ENCODE data around the gene MORN5.
"Not testable (repeated sequence)": the region's sequence is repeated elsewhere in the genome, so short reads cannot be mapped to it uniquely, and the experiment has no call there.

DNA sequence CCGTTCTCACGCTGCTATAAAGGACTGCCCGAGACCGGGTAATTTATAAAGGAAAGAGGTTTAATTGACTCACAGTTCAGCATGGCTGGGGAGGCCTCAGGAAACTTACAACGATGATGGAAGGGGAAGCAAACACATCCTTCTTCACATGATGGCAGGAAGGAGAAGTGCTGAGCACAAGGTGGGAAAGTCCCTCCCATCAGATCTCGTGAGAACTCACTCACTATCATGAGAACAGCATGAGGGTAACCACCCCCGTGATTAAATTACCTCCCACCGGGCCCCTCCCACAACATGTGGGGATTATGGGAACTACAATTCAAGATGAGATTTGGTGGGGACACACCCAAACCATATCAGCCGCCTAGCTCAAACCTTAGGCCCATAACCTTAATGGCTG is 42.5 kb upstream of the MORN5 start:
- TF ChIP-seq, protein P1, sequence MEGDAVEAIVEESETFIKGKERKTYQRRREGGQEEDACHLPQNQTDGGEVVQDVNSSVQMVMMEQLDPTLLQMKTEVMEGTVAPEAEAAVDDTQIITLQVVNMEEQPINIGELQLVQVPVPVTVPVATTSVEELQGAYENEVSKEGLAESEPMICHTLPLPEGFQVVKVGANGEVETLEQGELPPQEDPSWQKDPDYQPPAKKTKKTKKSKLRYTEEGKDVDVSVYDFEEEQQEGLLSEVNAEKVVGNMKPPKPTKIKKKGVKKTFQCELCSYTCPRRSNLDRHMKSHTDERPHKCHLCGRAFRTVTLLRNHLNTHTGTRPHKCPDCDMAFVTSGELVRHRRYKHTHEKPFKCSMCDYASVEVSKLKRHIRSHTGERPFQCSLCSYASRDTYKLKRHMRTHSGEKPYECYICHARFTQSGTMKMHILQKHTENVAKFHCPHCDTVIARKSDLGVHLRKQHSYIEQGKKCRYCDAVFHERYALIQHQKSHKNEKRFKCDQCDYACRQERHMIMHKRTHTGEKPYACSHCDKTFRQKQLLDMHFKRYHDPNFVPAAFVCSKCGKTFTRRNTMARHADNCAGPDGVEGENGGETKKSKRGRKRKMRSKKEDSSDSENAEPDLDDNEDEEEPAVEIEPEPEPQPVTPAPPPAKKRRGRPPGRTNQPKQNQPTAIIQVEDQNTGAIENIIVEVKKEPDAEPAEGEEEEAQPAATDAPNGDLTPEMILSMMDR (conservative IDR thresholded peaks at IDR 0.05 in 1 of 2, IDR thresholded peaks at IDR 0.05 in 1 of 2; ENCODE audit: low read depth in 1 of 2, low read length in 2 of 2), result not testable (repeated sequence)
- not testable (repeated sequence) for TF ChIP-seq EZH2 (IDR thresholded peaks at IDR 0.05; ENCODE audit: low read length, missing control alignments)

All from fibroblast of lung (primary cell).